ENCODE data around the gene MIB2.

DNA sequence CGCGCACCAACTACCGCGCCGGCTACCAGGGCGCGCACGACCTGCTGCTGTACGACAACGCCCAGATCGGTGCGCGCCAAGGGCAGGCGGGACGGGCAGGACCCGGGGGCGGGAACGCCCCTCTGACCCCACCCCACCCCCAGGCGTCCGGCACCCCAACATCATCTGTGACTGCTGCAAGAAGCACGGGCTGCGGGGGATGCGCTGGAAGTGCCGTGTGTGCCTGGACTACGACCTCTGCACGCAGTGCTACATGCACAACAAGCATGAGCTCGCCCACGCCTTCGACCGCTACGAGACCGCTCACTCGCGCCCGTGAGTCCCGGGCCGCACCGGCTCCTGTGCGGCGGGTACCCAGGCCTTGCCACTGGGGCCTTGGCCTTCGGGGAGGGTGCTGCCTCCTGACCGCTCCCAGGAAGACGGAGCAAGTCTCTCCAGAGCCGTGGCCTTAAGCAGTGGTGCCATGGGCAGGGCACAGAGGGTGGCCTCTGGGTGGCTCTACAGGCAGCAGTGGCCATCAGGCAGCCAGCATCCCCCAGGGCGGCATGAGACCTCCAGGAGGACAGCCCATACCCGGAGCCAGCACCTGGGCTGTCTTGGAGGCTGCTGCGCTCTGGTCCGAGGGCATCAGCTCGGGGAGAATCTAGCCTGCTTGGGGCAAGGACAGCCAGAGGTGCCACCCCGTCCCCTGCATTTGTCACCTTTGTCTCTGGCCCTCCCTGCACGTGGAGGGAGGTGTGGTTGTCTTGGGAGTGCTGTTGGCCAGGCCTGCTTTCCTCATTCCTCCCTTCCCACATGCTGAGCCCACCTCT, 8.5 kb downstream of the MIB2 start:
- TF ChIP-seq, protein P1, sequence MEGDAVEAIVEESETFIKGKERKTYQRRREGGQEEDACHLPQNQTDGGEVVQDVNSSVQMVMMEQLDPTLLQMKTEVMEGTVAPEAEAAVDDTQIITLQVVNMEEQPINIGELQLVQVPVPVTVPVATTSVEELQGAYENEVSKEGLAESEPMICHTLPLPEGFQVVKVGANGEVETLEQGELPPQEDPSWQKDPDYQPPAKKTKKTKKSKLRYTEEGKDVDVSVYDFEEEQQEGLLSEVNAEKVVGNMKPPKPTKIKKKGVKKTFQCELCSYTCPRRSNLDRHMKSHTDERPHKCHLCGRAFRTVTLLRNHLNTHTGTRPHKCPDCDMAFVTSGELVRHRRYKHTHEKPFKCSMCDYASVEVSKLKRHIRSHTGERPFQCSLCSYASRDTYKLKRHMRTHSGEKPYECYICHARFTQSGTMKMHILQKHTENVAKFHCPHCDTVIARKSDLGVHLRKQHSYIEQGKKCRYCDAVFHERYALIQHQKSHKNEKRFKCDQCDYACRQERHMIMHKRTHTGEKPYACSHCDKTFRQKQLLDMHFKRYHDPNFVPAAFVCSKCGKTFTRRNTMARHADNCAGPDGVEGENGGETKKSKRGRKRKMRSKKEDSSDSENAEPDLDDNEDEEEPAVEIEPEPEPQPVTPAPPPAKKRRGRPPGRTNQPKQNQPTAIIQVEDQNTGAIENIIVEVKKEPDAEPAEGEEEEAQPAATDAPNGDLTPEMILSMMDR (conservative IDR thresholded peaks at IDR 0.05; ENCODE audit: low read length): no peak
- no peak for TF ChIP-seq EZH2phosphoT487 (IDR thresholded peaks at IDR 0.05; ENCODE audit: borderline replicate concordance)

All from Loucy (cell line).